HepG2 (cell line): ENCODE data around the gene DCP2. TPM values are rescaled to one million over a fixed set of nuclear protein-coding genes. Genes with fewer than 3 reads are reported as not detected.

Experiments used
- ATAC-seq: fragments of 200-7000 bp; cut with Tn5 transposase; 3 replicates; pipeline ENCODE4 v1.9.1; 2020; ENCODE audit warnings: mild to moderate bottlenecking, moderate library complexity
- BruUV-seq: library from RNA; stranded (reverse); fragments of 400-500 nt; replicated peaks from 2 replicates; lab custom pipeline; 2021; lab: Mats Ljungman, UMichigan
- CTCF ChIA-PET: fragments of 300-600 bp; formaldehyde crosslinking; extraction: SDS; loops from one replicate; lab custom pipeline; 2021; ENCODE audit warnings: low total read pairs, inconsistent platforms, low intra/inter-chr PET ratio; lab: Yijun Ruan, JAX
- POLR2A ChIA-PET: fragments of 350-600 bp; sonication (Branson Sonifier 250); formaldehyde crosslinking; loops from one replicate; lab custom pipeline; 2020; ENCODE audit warnings: antibody characterized with exemption, inconsistent platforms; lab: Yijun Ruan, JAX
- DNase-seq: peaks from one replicate; pipeline ENCODE4 v3.0.0-alpha.2; 2015; ENCODE audit warnings: low spot score
- FAIRE-seq: peaks from 3 replicates; lab custom pipeline; 2011; peaks lifted over from hg19 to GRCh38; lab: Jason Lieb, UNC
- H2AFZ ChIP-seq: one replicate; pipeline ENCODE4 v1.6.1; 2011; ENCODE audit warnings: low read length, inconsistent platforms
- H3K27ac ChIP-seq: fragments of 300-600 bp; 3 replicates; pipeline ENCODE4 v1.8.0; 2011; ENCODE audit warnings: mixed run types, mild to moderate bottlenecking, mixed read lengths, low read length, inconsistent platforms; ENCODE audit not compliant: insufficient read depth; ENCODE audit errors: extremely low read length
- H3K27me3 ChIP-seq, 2 experiments: fragments of 200-600 bp in 1 of 2; 2 replicates in 1 of 2; 3 replicates in 1 of 2; pipeline versions ENCODE4 v1.6.0 to v1.8.0; 2011; ENCODE audit warnings: low read length in 2 of 2, mild to moderate bottlenecking in 2 of 2, moderate library complexity in 2 of 2, inconsistent platforms in 1 of 2; ENCODE audit not compliant: insufficient read depth in 2 of 2, control insufficient read depth in 1 of 2
- H3K36me3 ChIP-seq, 2 experiments: fragments of 200-600 bp in 1 of 2; replicated peaks in 1 of 2; 2 replicates in 1 of 2; 3 replicates in 1 of 2; pipeline versions ENCODE4 v1.5.1 to v1.8.0; 2011; ENCODE audit warnings: low read length in 2 of 2, inconsistent platforms in 1 of 2; ENCODE audit not compliant: insufficient read depth in 2 of 2, control insufficient read depth in 1 of 2
- H3K4me1 ChIP-seq: 2 replicates; pipeline ENCODE4 v1.5.1; 2012; ENCODE audit warnings: low read length, inconsistent platforms; ENCODE audit not compliant: insufficient read depth
- H3K4me2 ChIP-seq: 2 replicates; pipeline ENCODE4 v1.6.0; 2011; ENCODE audit warnings: low read depth, low read length, inconsistent platforms
- H3K4me3 ChIP-seq, 3 experiments: fragments of 200-600 bp in 1 of 3; sonication (generic), shearing (Covaris generic) in 1 of 3; replicated peaks in 1 of 3; 2 replicates each; pipeline ENCODE4 v1.5.1; 2011 to 2016; ENCODE audit warnings: low read length in 3 of 3, inconsistent platforms in 2 of 3, low read depth in 2 of 3, mild to moderate bottlenecking in 2 of 3, control low read depth in 1 of 3, mixed read lengths in 1 of 3; ENCODE audit not compliant: insufficient read depth in 1 of 3
- H3K79me2 ChIP-seq: one replicate; pipeline ENCODE4 v1.6.1; 2011; ENCODE audit warnings: low read length, inconsistent platforms; ENCODE audit not compliant: insufficient read depth
- H3K9ac ChIP-seq: 2 replicates; pipeline ENCODE4 v1.6.0; 2011; ENCODE audit warnings: mild to moderate bottlenecking, low read depth, low read length, inconsistent platforms; ENCODE audit not compliant: insufficient read depth
- H3K9me3 ChIP-seq: 2 replicates; pipeline ENCODE4 v1.5.1; 2012; ENCODE audit warnings: mild to moderate bottlenecking, low read length
- H4K20me1 ChIP-seq: 2 replicates; pipeline ENCODE4 v1.6.0; 2011; ENCODE audit warnings: inconsistent platforms, mild to moderate bottlenecking, low read length, moderate library complexity; ENCODE audit not compliant: insufficient read depth
- CBFB ChIP-seq: sonication (generic); formaldehyde crosslinking; IDR thresholded peaks from 2 replicates; pipeline ENCODE4 v1.4.0; 2020; ENCODE audit warnings: missing genetic modification reagents
- WGBS: methylation state at CpG from one replicate; pipeline ENCODE4 v1.1.6; 2017; ENCODE audit warnings: low lambda C conversion rate; 5-methylcytosine and 5-hydroxymethylcytosine counted together
- in situ Hi-C: cut with HindIII; loops from 2 replicates; pipeline ENCODE4 v1.10.0; 2017; ENCODE audit warnings: low pct_unique_long_range_greater_than_20kb; ENCODE audit not compliant: extremely low pct_ligation_motif_present
- intact Hi-C: fragments of 100-400 bp; cut with micrococcal nuclease; formaldehyde crosslinking; loops from one replicate; pipeline ENCODE4 v1.10.0; 2022; ENCODE audit not compliant: unreplicated experiment
- polyA plus RNA-seq, 8 experiments: library from polyadenylated mRNA; depleted of rRNA in 3 of 8; stranded (reverse) in 7 of 8; unstranded in 1 of 8; fragments of >200 nt; fragmentation: Illumina TruSeq in 4 of 8; extraction: Trizol in 4 of 8; gene quantifications; 2 replicates each; pipeline versions ENCODE4 v1.2.1 to v1.2.3, GENCODE V29; 2011 to 2016; ENCODE audit warnings: low read depth in 4 of 8, missing spikeins in 1 of 8, mixed read lengths in 1 of 8; ENCODE audit not compliant: insufficient read depth in 1 of 8
- total RNA-seq, 5 experiments: library from RNA; depleted of rRNA; stranded (reverse); fragments of >200 nt; fragmentation: Illumina TruSeq; extraction: Trizol; gene quantifications; 2 replicates each; pipeline ENCODE4 v1.2.3, GENCODE V29; 2016; ENCODE audit warnings: low read depth in 1 of 5

DCP2 gene
- total and polyA plus RNA-seq, 2 of the 13 experiments (the other 11 are each of a cell fraction or from before 2014, with no cell fraction given) = 16.2 to 63.4 TPM

DNA sequence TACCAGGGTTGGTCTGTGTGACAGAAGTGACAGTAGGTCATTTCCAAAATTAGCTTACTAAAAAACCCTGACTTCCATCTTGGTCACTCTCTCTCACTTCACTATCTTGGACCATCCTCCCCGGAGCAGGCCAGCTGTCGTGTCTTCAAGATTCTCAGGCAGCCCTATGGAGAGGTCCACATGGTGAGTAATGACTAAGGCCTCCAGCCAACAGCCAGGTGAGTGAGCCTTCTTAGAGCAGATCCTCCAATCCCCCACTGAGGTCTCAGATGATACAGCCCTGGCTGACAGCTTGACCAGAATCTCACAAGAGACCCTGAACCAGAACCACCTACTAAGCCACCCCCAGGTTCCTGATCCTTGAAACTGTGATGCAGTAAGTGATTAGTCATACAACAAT lies 92.0 kb downstream of the DCP2 start:
- no peaks in the 10 kb centered on the region for H4K20me1 ChIP-seq
- H3K9ac ChIP-seq = no peak overlapping the region
- 90% methylated on average over 2 of the region's 2 CpGs for WGBS
- no peak overlapping the region for H2AFZ ChIP-seq
- H3K4me2 ChIP-seq = no peak overlapping the region
- no peak for ATAC-seq
- BruUV-seq = no TSS peak
- peaks cover 6% of the 10 kb centered on the region for H3K4me1 ChIP-seq
- no peak for TF ChIP-seq CBFB (CRISPR knock-in tag)
- TF ChIP-seq, all 625 proteins: peak for 0
- FAIRE-seq (no peak), DNase-seq (no peak)
- H3K27ac ChIP-seq = no peak overlapping the region
- H3K79me2 ChIP-seq = no peaks in the 10 kb centered on the region
- in situ Hi-C loops = no loop called here
- CTCF ChIA-PET = no interaction called here
- POLR2A ChIA-PET = no interaction called here
- H3K9me3 ChIP-seq = no peaks in the 10 kb centered on the region
- H3K4me3 ChIP-seq = no peak overlapping the region
- intact Hi-C loops = no loop called here
- no peaks in the 10 kb centered on the region for H3K27me3 ChIP-seq
- no peaks in the 10 kb centered on the region for H3K36me3 ChIP-seq

Other genes starting within 250 kb of the DCP2 start
- gene APC, start 238.9 kb upstream of the DCP2 start, total RNA-seq (2016; rRNA removed; fragmentation: Illumina TruSeq; extraction: Trizol) = 19.0 and 19.4 TPM in 2 replicates
- 4.4 and 6.1 TPM in 2 replicates for gene APC, start 238.9 kb upstream of the DCP2 start, polyA plus RNA-seq (2011; rRNA removed)
- 143 and 214 TPM in 2 replicates for gene SRP19, start 115.5 kb upstream of the DCP2 start, total RNA-seq (2016; rRNA removed; fragmentation: Illumina TruSeq; extraction: Trizol)
- 35.1 and 46.9 TPM in 2 replicates for gene SRP19, start 115.5 kb upstream of the DCP2 start, polyA plus RNA-seq (2011; rRNA removed)
- gene REEP5, start 54.6 kb upstream of the DCP2 start, total RNA-seq (2016; rRNA removed; fragmentation: Illumina TruSeq; extraction: Trizol) = 26.3 and 49.4 TPM in 2 replicates
- 217 and 239 TPM in 2 replicates for gene REEP5, start 54.6 kb upstream of the DCP2 start, polyA plus RNA-seq (2011; rRNA removed)